GM18499 (cell line): ENCODE results near the gene BAZ1B.
"Not testable (repeated sequence)": the region's sequence is repeated elsewhere in the genome, so short reads cannot be mapped to it uniquely, and the experiment has no call there.

Experiments used
- ATAC-seq: cut with Tn5 transposase; IDR thresholded peaks from one replicate; pipeline ENCODE4 v1.9.1; 2021; ENCODE audit warnings: moderate number of reproducible peaks; ENCODE audit not compliant: insufficient read depth, unreplicated experiment

The BAZ1B gene

DNA sequence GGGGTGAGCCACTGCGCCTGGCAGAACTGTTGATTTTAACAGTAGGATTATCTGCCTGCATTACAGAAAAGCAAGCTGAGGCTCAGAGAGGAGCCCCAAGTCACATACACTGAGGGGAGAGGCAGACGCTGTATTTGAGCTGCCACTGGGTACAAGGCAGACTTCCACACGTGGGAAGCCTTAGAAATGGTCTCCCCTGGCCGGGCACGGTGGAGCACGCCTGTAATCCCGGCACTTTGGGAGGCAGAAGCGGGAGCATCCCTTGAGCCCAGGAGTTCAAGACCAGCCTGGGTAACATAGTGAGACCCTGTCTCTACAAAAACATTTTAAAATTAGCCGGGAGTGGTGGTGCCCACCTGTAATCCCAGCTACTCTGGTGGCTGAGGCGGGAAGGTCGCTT lies 89.4 kb downstream of the BAZ1B start:
- ATAC-seq, result no peak

DNA sequence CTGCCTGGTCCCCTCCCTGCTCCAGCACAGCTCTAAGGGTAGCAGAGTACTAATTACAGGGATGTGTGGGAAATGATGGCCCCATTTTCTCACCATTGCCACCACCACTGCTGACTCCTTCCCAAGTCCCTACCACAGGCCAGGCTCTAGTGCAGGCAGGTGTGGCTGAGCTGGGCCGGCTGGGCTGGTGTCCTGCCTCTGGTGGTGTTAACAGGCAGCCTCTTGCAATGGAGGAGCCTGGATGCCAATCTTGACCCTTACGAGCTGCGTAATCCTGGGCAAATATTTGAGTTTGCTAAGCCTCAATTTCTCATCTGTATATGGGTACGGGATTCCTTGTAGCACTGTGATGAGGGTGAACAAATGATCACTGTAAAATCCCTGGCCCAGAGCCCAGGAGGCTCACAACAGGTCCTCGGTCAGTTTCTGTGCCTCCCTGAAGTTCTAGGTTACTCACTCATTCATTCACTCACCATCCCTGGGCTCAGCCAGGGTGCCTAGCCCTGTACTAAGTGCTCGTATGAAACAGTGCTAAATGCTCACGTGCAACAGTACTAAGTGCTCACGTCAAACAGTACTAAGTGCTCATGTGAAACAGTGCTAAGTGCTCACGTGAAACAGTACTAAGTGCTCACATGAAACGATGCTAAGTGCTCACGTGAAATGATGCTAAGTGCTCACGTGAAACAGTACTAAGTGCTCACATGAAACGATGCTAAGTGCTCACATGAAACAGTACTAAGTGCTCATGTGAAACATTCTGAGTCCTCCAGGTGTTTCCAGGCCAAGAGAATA lies 90.9 kb downstream of the BAZ1B start:
- no peak for ATAC-seq

DNA sequence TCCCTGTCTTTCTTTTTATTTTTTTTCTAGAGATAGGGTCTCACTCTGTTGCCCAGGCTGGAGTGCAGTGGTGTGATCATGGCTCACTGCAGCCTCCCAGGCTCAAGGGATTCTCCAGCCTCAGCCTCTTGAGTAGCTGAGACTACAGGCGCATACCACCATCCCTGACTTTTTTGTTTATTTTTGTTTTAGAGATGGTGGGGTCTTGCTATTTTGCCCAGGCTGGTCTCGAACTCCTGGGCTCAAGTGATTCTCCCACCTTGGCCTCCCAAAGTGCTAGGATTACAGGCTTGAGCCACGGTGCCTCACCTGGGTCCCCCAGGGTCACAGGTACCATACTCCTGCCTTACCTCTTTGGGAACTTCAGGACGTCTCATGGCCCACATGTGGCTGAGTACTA lies 91.6 kb downstream of the BAZ1B start:
- not testable (repeated sequence) for ATAC-seq

DNA sequence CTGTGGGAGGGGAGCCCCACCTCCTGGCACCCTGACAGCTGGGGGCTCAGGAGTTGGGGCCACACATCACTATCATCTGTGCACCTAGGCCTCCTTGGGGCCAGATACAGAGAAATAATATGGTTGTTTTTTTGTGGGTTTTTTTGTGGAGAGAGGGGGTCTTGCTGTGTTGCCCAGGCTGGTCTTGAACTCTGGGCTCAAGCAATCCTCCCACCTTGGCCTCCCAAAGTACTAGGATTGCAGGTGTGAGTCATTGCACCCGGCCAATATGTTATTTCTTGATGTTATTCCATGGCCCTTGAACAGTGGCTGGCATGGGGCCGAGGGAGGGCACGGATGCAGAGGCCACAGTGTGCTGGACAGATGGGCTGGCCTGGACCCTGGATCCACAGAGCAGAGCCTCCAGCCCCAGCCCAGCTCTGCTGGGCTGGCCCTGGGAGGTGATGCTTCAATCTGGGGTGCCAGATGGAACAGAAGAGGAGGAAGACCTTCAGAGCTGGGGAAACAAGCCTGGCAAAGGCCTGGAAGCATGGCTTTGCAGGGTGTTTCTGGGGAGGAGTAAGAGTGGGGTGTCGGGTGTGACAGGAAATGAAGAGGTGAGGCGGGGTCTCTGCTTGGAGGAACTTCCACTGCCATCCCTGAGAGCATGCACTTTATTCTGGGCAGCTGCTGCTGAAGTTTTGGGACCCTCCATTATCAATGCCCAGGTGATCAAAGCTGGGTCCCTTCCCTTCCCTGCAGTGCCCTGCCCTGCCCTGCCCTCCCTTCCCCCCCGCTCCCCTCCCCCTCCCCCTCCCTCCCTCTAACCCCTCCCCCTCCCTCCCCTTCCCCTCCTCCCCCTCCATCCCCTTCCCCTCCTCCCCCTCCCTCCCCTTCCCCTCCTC lies 92.2 kb downstream of the BAZ1B start:
- no peak for ATAC-seq

DNA sequence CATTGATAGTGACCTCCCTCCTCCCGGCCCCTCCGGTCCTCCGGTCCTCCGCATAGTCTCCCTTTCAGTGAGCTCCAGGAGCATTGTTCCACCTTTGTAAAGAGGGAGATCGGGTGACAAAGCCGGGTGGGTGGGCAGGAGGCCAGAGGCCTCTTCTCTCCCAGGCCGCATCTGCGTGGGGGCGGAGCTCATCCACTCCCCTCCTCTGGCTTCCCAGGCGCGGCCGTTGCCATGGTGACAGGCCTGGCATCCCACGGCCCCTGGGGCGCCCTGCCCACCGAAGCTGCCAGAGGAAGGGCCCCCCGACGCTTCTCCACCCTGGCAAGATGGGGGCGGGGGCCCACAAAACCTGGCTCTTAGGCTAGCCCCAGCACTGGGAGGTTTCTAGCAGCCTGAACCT lies 92.9 kb downstream of the BAZ1B start:
- no peak for ATAC-seq

DNA sequence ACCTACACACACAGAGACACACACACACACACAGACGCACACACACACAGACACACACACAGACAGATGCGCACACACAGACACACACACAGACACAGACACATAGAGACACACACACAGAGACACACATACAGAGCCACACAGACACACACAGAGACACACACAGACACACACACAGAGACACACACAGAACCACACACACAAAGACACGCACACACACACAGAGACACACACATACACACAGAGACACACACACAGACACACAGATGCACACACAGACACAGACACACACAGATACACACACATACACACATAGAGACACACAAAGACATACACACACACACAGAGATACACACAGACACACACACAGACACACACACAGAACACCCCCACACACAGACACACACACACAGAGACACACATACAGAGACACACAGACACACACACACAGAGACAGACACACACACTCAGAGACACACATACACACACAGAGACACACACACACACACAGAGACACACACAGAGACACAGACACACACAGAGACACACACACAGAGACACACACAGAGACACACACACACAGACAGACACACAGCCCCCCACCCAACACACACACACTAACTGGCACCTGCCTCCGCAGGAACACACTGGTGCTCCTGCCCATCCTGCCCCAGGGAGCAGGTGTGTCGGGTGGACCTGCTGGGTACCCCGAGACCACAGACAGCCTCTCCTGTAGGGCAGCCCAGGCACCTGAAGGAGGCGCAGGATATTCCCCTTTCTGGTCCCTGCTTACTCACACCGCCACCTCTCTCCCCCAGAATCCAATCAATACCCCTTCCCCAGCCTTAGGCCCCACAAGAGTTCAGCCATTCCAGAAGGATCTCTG lies 93.9 kb downstream of the BAZ1B start:
- ATAC-seq, result no peak

DNA sequence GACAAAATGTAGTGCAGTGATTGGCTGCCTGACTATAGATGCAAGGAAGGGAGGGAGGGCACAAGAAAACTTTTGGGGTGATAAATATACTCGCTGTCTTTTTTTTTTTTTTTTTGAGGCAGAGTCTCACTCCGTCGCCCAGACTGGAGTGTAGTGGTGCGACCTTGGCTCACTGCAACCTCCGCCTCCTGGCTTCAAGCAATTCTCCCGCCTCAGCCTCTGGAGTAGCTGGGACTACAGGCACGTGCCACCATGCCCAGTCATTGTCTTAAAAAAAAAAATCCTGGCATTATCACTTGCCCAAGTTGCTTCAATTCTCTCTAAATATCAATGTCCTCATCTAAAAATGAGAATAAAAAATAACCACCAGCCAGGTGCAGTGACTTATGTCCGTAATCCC lies 96.1 kb downstream of the BAZ1B start:
- no peak for ATAC-seq

DNA sequence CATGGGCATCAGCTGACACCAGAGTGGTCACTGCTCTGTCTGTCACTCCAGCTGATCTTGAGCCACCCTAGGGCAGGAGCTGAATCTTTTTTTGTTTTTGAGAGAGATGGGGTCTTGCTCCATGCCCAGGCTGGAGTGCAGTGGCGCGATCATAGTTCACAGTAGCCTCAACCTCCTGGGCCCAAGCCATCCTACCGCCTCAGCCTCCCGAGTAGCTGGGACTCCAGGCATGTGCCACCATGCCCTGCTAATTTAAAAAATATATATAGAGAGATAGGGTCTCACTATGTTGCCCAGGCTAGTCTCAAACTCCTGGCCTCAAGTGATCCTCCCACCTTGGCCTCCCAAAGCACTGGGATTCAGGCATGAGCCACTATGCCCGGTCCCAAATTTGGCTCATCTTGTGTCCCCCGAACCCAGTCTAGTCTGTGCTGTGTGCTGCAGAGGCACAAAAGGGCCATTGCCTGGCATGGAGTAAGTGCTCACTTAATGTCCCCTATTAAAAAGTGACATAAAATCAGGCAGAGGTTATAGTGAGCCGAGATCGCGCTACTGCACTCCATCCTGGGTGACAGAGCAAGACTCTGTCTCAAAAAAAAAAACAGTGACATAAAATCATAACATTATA lies 96.6 kb downstream of the BAZ1B start:
- no peak for ATAC-seq

DNA sequence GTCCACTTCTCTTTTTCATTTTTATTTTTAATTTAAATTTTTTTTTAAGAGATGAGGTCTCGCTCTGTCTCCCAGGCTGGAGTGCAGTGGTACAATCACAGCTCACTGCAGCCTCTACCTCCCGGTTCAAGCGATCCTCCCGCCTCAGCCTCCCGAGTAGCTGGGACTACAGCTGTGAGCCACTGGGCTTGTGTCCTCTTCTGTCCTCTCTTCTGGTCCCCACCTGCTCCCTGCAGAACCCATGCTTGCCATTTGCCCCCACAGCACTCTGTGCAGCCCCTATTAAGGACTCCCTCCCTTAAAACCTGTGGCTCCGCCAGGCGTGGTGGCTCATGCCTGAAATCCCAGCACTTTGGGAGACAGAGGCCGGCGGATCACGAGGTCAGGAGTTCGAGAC lies 97.6 kb downstream of the BAZ1B start:
- no peak for ATAC-seq

DNA sequence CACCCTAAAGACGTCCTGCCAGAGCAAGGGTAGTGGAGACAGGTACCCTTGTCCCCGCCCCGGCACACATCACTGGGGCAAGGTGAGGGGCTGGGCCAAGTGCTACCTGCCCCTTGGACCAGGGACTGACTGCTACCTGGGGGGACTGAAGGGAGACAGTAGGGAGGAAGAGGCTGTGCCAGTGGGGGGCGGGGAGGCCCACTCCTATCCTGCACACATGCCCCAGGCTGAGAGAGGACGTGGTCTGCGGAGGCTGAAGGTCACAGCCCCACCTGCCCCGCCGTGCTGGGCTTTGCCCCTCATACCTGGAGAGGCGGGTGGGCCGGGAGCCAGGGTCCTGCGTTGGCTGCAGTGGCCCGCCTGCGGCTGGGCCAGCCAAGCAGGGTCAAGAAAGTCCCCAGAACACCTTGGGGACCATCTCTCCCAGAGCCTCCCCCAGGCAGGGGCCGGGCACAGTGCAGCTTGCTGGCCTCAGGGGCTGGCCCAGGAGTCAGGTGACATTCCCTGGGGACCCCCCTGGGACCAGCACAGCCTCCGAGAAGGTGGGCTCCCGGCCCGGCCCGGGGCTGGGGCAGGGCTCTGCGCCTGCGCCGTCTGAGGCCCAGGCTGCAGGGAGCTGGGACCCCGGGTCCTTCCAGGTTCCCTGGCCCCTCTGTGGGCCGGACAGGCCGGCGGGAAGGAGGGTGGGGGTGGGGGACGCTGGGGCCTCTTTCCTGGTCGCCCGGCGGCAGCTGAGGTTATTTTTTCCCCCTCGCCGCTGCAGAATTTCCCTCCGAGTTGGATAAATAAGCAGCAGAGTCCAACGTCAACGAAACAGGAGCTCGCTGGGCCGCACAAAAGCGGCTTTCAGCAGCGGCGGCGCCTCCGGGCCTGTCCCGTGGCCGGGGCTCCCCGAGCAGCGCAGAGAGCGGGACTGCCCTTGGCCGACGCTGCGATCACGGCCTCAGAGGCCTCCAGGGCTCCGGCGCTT lies 98.3 kb downstream of the BAZ1B start:
- ATAC-seq, result no peak

DNA sequence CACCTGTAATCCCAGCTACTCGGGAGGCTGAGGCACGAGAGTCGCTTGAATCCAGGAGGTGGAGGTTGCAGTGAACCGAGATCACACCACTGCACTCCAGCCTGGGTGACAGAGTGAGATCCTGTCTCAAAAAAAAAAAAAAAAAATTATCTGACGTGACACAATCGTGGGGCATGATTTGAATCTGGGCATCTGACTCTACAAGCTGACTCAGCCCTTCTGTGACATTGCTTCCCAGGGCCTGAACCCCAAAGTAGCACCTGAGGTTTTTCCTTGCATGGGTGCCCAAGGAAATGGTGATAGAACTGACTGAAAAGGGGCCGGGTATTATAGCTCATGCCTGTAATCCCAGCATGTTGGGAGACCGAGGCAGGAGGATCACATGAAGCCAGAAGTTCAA lies 101.5 kb downstream of the BAZ1B start:
- not testable (repeated sequence) for ATAC-seq

DNA sequence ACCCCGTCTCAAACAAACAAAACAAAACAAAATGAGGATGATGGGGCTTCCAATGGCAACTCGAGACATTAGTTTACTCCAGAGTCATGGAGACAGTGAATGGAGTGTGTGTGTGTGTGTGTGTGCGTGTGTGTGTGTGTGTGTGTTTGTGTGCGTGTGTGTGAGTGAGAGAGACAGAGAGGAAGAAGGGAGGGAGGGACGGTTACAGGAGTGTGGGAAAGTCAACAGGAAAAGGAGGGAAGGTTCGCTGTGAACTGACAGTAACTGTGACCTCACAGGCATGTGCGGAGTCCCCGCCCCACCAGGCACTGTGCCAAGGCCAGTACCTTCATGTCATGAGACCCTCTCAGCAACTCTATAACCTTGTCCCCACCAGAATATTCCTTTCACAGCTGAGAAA lies 102.1 kb downstream of the BAZ1B start:
- ATAC-seq, result not testable (repeated sequence)

DNA sequence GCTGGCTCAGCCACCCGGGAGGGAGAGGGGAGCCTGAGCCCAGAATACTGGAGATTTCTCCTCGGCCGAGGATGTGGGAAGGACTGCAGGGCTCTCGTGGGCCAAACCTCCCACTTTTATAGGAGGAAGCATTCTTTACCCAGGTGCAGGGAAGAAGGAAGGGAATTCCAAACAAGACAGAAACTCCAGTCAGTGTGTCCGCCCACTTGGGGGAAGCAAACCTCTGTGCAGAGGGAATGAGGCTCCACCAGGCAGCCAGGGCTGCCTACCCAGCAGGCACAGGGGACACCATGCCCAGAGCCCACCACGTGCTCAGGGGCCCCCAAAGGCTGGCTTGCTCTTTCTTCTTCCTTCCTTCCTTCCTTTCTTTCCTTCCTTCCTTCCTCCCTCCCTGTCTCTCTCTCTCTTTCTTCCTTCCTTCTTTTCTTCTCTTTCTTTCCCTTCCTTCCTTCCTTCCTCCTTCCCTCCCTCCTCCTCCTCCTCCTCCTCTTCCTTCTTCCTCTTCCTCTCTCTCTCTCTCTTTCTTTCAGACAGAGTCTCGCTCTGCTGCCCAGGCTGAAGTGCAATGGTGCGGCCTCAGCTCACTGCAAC lies 103.9 kb downstream of the BAZ1B start:
- no peak for ATAC-seq

DNA sequence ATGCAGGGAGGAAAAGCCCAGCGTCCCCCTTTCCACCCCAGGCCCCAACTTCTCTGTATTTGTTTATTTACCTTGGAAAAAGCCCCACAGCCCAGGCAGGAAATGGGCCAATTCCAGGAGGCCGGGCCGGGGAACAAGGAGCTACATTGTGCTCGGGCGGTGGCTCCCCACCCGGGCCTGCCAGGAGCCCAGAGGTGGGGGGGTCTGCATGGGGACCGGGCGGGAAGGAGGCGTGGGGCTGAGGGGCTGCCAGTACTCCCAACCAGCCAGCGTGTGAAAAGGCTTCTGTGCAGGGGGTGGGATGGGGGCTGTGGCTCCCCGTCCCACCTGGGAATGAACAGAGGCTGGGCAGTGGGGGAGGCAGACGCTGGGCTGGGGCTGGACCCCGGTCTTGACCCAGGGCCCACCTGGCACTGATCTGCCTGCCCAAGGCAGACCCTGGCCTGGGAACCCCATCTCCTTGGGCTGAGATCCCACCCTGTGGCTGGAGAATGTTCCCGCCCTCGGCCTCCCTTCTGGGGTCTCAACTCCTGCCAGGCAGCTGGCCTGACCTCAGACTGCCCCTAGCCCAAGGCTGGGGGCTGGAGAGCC lies 111.5 kb downstream of the BAZ1B start:
- not testable (repeated sequence) for ATAC-seq

DNA sequence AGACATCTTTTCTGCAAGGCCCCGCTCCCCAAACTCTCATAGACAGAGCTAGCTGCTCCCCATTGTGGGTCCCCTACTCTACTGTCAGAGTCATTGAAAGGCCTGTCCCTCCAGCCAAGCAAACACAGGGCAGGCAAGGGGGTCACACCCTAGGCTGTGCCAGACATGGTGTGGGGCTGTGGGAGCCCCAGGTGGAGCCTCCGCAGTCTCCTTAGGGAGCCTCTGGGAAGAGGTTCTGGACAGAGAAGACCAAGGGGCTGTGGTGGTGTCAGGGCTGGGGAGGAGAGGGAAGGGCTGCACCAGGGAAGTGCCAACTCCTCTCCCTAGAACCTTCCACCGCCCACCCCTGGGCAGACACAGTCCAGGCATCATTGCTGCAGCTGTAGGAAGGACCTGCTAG lies 117.2 kb downstream of the BAZ1B start:
- ATAC-seq, result not testable (repeated sequence)

DNA sequence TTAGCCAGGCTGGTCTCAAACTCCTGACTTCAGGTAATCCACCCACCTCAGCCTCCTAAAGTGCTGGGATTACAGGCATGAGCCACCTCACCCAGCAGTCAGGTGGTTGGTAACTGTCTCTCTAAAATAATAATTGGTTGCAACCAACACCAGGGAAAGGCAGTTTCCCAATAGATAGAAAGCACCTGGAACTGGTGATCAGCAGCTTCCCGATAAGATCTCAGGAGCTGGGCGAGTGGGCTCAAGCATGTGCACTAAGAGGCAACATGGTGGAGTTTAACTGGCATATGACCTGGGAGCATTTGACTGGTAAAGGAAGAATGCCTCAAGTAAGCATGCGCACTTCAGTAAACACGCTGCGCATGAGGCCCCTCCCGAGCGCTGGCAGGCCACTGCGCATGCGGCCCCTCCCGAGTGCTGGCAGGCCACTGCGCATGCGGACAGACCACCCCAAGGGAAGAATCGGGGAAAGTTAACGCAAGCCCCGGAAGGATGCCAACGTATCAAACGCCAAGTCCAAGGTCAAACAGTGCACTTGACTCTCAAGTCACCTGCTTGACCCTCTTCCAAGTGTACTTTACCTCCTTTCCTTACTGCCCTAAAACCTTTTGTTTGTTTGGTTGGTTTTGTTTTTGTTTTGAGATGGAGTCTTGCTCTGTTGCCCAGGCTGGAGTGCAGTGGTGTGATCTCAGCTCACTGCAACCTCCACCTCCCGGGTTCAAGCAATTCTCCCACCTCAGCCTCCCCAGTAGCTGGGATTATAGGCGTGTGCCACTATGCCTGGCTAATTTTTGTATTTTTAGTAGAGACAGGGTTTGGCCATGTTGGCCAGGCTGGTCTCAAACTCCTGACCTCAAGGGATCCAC lies 122.7 kb downstream of the BAZ1B start:
- not testable (repeated sequence) for ATAC-seq

DNA sequence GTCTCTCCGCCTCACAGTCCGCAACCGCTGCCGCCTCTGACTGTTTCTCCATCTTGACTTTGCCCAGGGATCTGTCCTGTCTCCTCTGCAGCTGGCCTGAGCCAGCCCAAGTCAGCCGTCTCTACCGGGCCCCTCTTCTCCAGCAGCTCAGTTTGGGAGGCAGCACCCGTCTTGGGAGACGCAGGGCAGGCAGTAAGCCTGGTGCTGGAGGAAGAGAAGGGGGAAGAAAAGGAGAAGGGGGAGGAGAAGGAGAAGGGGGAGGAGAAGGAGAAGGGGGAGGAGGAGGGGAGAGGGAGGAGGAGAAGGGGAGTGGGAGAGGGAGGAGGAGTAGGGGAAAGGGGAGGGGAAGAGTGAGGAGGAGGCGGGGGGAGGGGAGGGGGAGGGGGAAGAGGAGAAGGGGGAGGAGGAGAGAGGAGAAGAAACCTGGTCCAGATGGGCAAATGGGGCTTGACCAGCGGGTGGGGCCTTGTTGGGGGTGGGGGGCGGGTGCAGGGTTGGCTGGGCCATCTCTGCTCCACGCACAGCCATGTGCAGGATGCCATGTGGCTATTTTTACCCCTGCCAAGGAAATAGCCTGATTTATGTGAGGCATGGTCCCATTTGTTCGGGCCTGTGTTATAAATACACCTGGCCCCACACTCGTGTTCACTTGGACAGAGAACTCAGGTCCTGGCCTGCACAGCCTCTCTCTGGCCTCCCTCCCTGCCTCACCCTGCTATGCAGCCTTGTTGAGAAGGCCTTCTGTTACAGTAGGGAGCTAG lies 124.4 kb downstream of the BAZ1B start:
- ATAC-seq, result no peak
